Stimulated activated CD4-positive, alpha-beta T cell treated with anti-CD3 and anti-CD28 coated beads, Interleukin-15, amount 100 ng/mL, for 48 hours (primary cell): ENCODE results near the gene SNRPA1.

ENCODE experiments used
- DNase-seq, 2 donors: peaks; one replicate each; pipeline ENCODE4 v3.0.0-alpha.2; 2020; ENCODE audit warnings: low read depth in 2 of 2

Gene SNRPA1

GRCh38 chr15:101318839-101319238 is 23.8 kb upstream of the SNRPA1 start:
- DNase-seq: no peak

DNA sequence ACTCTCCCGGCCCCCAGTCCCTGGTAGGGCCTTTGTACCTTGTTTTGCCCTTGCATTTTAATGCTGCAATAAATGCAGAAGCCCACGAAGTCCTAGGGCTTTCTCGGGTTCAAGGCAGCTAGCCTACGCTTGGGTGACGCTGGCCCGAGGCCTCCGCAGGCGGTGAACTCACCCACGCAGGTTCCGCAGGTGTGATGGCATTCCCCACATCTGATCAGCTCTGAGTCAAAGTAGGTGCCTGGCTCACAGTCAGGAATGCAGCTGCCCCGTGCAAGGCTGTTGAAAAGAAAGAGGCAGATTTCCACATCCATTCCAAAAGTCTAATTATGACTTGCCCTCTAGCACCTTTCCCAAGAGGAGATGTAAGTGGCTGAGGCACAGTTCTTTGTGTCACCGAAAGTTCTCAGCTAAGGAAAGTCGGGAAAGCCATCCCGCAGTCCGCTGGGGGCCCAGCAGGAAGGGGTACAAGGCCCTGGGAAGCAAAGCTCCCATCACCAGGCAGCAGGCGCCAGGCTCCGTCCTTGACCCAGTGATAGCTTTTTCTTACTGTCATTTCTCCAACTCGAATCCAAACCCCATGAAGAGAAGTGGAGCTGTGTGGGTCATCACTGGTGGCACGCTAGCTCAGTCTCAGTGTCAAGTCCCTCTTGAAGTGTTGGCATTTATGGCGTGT is 23.2 kb upstream of the SNRPA1 start:
- no peak for DNase-seq

GRCh38 chr15:101317336-101317872 is 22.4 kb upstream of the SNRPA1 start:
- no peak for DNase-seq

- DNase-seq: no peak
Measured at GRCh38 chr15:101316529-101316928, 21.5 kb upstream of the SNRPA1 start.

- DNase-seq: no peak
Measured at GRCh38 chr15:101315736-101316135, 20.7 kb upstream of the SNRPA1 start.

- DNase-seq: no peak
Measured at GRCh38 chr15:101314336-101315125, 19.5 kb upstream of the SNRPA1 start.

GRCh38 chr15:101313041-101313761 is 18.2 kb upstream of the SNRPA1 start:
- no peak for DNase-seq

DNA sequence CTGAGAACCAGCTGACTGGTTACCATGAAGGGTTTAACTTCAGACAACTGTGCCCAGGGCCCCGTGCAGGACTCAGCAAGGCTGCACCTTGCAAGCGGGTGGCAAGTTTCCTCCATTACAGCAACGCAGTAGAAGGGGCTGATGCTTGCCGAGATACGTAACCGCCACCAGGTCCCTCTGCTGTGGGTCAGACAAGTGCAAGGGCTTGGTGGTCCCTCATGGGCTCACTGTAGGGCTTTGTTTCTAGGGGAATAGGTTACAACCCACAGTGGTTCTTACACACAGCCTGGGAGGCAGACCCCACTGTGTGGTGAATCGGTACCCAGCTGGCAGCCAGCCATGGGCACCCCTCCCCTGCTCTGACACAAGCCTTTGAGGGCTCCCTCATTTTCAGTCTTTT is 15.5 kb upstream of the SNRPA1 start:
- no peak for DNase-seq

DNA sequence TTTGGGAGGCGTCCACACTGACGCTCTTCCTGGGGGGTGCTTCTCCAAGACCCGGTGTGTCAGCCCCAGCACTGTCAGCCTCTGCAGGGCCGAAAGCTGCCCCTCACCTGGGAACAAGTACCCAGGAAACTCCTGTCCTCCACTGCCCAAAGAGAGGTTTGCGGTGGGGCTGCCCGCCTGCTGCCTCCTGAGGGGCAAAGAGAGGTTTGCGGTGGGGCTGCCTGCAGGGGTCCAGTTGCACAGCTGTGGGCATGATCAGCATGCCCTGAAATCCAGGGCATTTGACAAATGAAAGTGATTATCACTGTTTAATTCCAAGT is 15.1 kb upstream of the SNRPA1 start:
- DNase-seq: no peak

GRCh38 chr15:101309436-101310160 is 14.6 kb upstream of the SNRPA1 start:
- DNase-seq: no peak

DNA sequence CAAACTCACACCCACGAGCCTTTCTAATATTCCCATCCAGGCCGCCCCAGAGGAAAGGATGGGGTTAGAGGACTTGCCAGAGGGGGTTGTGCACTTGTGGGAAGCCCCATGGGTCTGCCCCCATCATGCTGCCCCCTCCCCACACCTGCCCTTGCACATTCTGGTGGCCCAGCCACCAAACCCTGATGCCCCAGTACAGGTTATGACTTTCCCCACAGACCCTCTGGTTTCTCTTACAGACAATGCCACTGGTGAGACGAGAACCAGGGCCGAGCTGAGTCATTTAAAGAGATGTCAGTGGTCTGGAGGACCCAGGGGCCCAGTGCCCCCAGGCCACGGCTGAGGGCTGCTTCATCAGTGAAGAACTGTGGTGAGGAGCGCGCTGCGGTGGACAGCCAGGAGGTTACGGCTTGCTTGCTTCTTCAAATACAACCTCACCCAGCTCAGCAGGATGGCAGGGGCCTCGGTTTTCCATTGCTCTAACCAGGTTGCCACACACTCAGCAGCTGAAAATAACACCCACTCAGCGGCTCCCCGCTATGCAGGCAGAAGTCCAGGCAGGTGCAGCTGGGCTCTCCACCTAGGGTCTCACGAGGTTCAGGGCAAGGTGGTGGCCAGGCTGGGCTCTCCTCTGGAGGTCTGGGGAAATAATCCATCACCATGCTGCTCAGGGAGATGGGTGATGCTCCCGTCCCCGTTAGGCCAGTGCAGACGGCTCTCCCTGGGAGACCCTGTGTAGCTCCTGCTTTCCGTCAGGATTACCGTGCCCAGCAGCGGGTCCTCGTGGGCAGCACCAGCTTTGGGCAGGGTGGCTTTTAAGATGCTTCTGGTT is 13.8 kb upstream of the SNRPA1 start:
- DNase-seq: no peak

GRCh38 chr15:101307897-101308603 is 13.0 kb upstream of the SNRPA1 start:
- DNase-seq: no peak

GRCh38 chr15:101307048-101307896 is 12.2 kb upstream of the SNRPA1 start:
- no peak for DNase-seq

DNA sequence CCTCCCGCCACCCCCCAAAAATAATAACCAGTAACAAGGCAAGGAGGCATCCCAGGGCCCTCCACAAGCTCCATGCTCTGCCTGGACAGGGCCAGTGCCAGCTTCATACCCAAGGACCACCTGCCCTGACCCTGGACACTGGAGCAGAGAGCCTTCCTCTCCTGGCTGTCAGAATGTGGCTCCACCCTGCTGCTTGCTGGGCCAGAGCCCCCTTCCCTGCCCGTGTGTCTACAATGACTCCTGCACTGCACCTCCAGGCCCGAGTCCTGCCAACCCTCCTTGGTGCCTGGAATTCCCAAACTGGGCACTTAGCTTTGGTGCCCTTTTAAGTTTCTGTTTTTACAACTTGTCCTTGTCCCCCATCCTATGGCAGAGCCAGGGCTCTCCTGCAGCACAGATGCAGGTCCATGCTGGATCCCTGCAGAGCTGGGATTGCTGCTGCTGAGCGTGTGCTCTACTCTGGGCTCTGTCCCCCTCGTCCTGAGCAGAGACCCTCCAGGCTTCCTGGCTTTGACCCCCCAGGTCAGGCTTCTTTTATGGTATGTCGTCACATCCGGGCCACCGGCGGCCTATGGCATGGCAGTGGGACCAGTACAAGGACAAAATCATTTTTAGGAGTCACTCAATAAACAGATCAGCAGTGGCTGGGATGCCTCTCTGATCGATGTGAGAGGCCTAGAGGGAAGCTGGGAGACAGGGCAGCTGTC is 11.4 kb upstream of the SNRPA1 start:
- no peak for DNase-seq

DNA sequence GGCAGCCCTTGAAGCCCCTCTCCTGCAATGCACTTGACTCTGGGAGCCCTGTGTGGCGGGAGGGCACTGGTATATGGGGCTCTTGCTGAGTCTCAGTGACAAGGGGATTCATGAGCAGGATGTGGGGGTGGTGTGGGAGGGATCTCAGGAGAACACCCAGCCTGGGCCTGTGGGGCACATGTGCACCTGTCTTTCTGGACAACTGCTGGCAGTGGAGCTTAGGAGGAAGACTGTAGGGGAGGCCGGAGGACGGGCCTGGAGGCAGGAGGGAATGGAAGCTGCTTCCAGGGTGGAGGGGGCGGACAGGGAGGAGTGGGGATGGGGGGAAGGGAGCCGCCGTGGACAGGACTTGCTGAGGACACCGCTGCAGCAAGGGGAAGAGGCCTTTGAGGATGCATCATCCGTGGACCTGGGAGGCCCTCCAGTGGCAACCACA is 10.8 kb upstream of the SNRPA1 start:
- DNase-seq: no peak

DNA sequence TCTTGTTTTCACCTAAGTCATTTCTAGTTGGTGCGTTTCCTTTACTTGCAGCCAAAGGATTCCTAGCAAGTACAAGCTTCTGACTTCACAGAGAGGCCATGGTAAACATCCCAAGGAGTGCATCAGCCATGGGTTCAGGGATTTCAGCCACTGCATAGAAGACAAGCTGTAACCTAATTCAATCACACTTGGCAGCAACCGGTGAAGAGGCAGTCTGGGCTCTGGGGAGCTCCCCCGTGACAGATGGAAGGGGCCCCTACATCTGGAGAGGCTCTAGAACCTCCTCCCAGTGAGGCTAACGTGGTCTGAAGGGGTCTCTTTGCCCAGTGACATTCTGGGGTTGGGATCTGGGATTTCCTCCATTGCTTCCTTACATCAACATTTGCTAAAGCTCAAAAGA is 8.4 kb upstream of the SNRPA1 start:
- no peak for DNase-seq

GRCh38 chr15:101296418-101297405 is 1.7 kb upstream of the SNRPA1 start:
- no peak for DNase-seq
